ENCODE data around the gene GIMAP1.

The GIMAP1 gene

GRCh38 chr7:150746921-150747320, 30.5 kb downstream of the GIMAP1 start:
- H3K9ac ChIP-seq, result no peak overlapping the region
- no peak overlapping the region for H3K4me2 ChIP-seq
- TF ChIP-seq CTCF (conservative IDR thresholded peaks at IDR 0.05; ENCODE audit: low read depth, low read length), result no peak
- H3K27me3 ChIP-seq (ENCODE audit: insufficient read depth, low read depth), result no peaks in the 10 kb centered on the region
- H2AFZ ChIP-seq (ENCODE audit: low read depth), result no peak overlapping the region
- no peaks in the 10 kb centered on the region for H3K4me1 ChIP-seq (ENCODE audit: low read depth, poor library complexity, severe bottlenecking)
- no peaks in the 10 kb centered on the region for H3K79me2 ChIP-seq (ENCODE audit: insufficient read depth, low read depth)
- no peak overlapping the region for H3K4me3 ChIP-seq (IDR thresholded peaks at IDR 0.05; ENCODE audit: insufficient read depth, low read depth, low read length)
- H3K36me3 ChIP-seq (ENCODE audit: insufficient read depth), result no peaks in the 10 kb centered on the region
- H3K27ac ChIP-seq, result no peak overlapping the region
- H4K20me1 ChIP-seq (ENCODE audit: insufficient read depth), result no peaks in the 10 kb centered on the region

GRCh38 chr7:150748376-150748775, 32.0 kb downstream of the GIMAP1 start:
- no peaks in the 10 kb centered on the region for H3K79me2 ChIP-seq (ENCODE audit: insufficient read depth, low read depth)
- no peaks in the 10 kb centered on the region for H3K4me1 ChIP-seq (ENCODE audit: low read depth, poor library complexity, severe bottlenecking)
- no peak overlapping the region for H3K27ac ChIP-seq
- H3K9ac ChIP-seq, result no peak overlapping the region
- no peak overlapping the region for H2AFZ ChIP-seq (ENCODE audit: low read depth)
- no peaks in the 10 kb centered on the region for H3K27me3 ChIP-seq (ENCODE audit: insufficient read depth, low read depth)
- H3K4me2 ChIP-seq, result no peak overlapping the region
- no peak overlapping the region for H3K4me3 ChIP-seq (IDR thresholded peaks at IDR 0.05; ENCODE audit: insufficient read depth, low read depth, low read length)
- H4K20me1 ChIP-seq (ENCODE audit: insufficient read depth), result no peaks in the 10 kb centered on the region
- H3K36me3 ChIP-seq (ENCODE audit: insufficient read depth), result no peaks in the 10 kb centered on the region
- TF ChIP-seq CTCF (conservative IDR thresholded peaks at IDR 0.05; ENCODE audit: low read depth, low read length), result no peak

GRCh38 chr7:150751702-150752101, 35.3 kb downstream of the GIMAP1 start:
- H3K4me2 ChIP-seq, result no peak overlapping the region
- H3K4me1 ChIP-seq (ENCODE audit: low read depth, poor library complexity, severe bottlenecking), result no peaks in the 10 kb centered on the region
- no peaks in the 10 kb centered on the region for H4K20me1 ChIP-seq (ENCODE audit: insufficient read depth)
- H3K27me3 ChIP-seq (ENCODE audit: insufficient read depth, low read depth), result no peaks in the 10 kb centered on the region
- no peak overlapping the region for H3K4me3 ChIP-seq (IDR thresholded peaks at IDR 0.05; ENCODE audit: insufficient read depth, low read depth, low read length)
- no peaks in the 10 kb centered on the region for H3K36me3 ChIP-seq (ENCODE audit: insufficient read depth)
- H3K9ac ChIP-seq, result no peak overlapping the region
- no peak overlapping the region for H2AFZ ChIP-seq (ENCODE audit: low read depth)
- no peak overlapping the region for H3K27ac ChIP-seq
- no peaks in the 10 kb centered on the region for H3K79me2 ChIP-seq (ENCODE audit: insufficient read depth, low read depth)
- TF ChIP-seq CTCF (conservative IDR thresholded peaks at IDR 0.05; ENCODE audit: low read depth, low read length), result no peak

GRCh38 chr7:150753239-150753638, 36.8 kb downstream of the GIMAP1 start:
- no peak overlapping the region for H3K4me2 ChIP-seq
- no peaks in the 10 kb centered on the region for H3K36me3 ChIP-seq (ENCODE audit: insufficient read depth)
- no peaks in the 10 kb centered on the region for H3K4me1 ChIP-seq (ENCODE audit: low read depth, poor library complexity, severe bottlenecking)
- H3K9ac ChIP-seq, result no peak overlapping the region
- no peaks in the 10 kb centered on the region for H3K27me3 ChIP-seq (ENCODE audit: insufficient read depth, low read depth)
- no peak for TF ChIP-seq CTCF (conservative IDR thresholded peaks at IDR 0.05; ENCODE audit: low read depth, low read length)
- H2AFZ ChIP-seq (ENCODE audit: low read depth), result no peak overlapping the region
- no peak overlapping the region for H3K4me3 ChIP-seq (IDR thresholded peaks at IDR 0.05; ENCODE audit: insufficient read depth, low read depth, low read length)
- H3K27ac ChIP-seq, result no peak overlapping the region
- H4K20me1 ChIP-seq (ENCODE audit: insufficient read depth), result no peaks in the 10 kb centered on the region
- H3K79me2 ChIP-seq (ENCODE audit: insufficient read depth, low read depth), result no peaks in the 10 kb centered on the region

All from KMS-11 (cell line).